Peyer's patch (tissue), 4 donors: ENCODE results near the gene B3GAT1. TPM values are rescaled to one million over a fixed set of nuclear protein-coding genes. Genes with fewer than 3 reads are reported as not detected.

Source experiments
- DNase-seq, 3 donors: peaks; one replicate each; pipeline ENCODE4 v3.0.0-alpha.2; 2017 to 2019
- H3K27ac ChIP-seq, 4 donors: fragments of 200-600 bp; sonication (generic); one replicate each; pipeline ENCODE4 v1.5.1; 2016 to 2019
- H3K27me3 ChIP-seq, 2 donors: fragments of 200-600 bp; sonication (generic); one replicate each; pipeline ENCODE4 v1.5.1; 2019
- H3K36me3 ChIP-seq, 3 donors: fragments of 200-600 bp; sonication (generic); one replicate each; pipeline ENCODE4 v1.5.1; 2016 to 2019
- H3K4me1 ChIP-seq, 4 donors: fragments of 200-600 bp; sonication (generic); one replicate each; pipeline ENCODE4 v1.5.1; 2016 to 2019
- H3K4me3 ChIP-seq, 4 donors: fragments of 200-600 bp; sonication (generic); 1 replicate in 3 of 4; 2 replicates in 1 of 4; pipeline ENCODE4 v1.5.1; 2016 to 2019; ENCODE audit warnings: mild to moderate bottlenecking in 1 of 4
- H3K9me3 ChIP-seq, 4 donors: fragments of 200-600 bp; sonication (generic); one replicate each; pipeline ENCODE4 v1.5.1; 2016 to 2019; ENCODE audit warnings: mild to moderate bottlenecking in 1 of 4
- CTCF ChIP-seq, 6 experiments: fragments of 450-650 bp in 4 of 6; fragments of 200-600 bp in 2 of 6; sonication (generic) in 1 of 6; IDR thresholded peaks; one replicate each; pipeline ENCODE4 v1.5.1; 2017 to 2019; ENCODE audit warnings: antibody characterized with exemption in 6 of 6, mild to moderate bottlenecking in 3 of 6, moderate library complexity in 1 of 6
- POLR2A ChIP-seq, 2 donors: fragments of 450-650 bp; IDR thresholded peaks; one replicate each; pipeline ENCODE4 v1.5.1; 2017; ENCODE audit warnings: antibody characterized with exemption in 2 of 2, mild to moderate bottlenecking in 2 of 2, moderate library complexity in 2 of 2
- total RNA-seq, 4 donors: library from RNA; depleted of rRNA; stranded (reverse); fragments of >200 nt; gene quantifications; one replicate each; pipeline ENCODE4 v1.1.0, GENCODE V29; 2016

B3GAT1 gene
- total RNA-seq, 4 donors from 2014 or later = 0.35 to 3.3 (median 0.54) TPM; not detected in 1

- TF ChIP-seq POLR2A (IDR thresholded peaks at IDR 0.05) (no peak), CTCF (IDR thresholded peaks at IDR 0.05) (no peak)
- DNase-seq = no peak
- no peak overlapping the region for H3K27ac ChIP-seq
Observed at GRCh38 chr11:134341805-134342571, 70.1 kb downstream of the B3GAT1 start.

DNA sequence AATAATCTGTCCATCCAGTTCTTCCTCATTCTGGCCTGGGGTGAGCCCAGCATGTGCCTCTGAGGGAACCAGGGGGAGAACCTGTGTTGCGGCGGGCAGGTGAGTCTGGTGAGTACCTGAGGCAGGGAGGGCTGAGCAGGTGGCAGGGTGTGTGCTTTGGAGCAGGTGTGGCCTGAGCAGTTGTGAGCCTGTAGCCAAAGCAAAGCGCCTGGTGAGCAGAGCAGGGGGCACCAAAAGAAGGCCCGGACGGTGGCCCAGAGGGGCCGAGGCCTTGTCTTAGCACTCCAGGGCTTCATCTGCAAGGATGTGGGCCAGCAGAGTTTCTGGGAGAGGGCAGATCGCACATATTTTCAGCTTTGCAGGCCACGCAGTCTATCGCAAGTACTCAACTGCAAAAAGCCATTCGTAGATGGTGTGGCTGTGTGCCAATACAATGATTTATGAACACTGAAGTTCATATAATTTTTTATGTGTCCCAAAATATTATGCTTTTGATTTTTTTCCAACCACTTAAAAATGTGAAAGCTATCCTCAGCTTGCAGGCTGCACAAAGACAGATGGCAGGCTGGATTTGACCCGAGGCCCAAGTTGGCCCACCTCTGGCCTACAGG is 71.6 kb downstream of the B3GAT1 start:
- no peak overlapping the region for H3K4me3 ChIP-seq
- H3K9me3 ChIP-seq = no peaks in the 10 kb centered on the region
- TF ChIP-seq POLR2A (IDR thresholded peaks at IDR 0.05) = no peak
- TF ChIP-seq CTCF (IDR thresholded peaks at IDR 0.05) = no peak
- H3K4me1 ChIP-seq = peaks cover 0 to 6% (median 0%) of the 10 kb centered on the region in 4 donors
- H3K36me3 ChIP-seq = no peaks in the 10 kb centered on the region
- peak overlapping the region in 2 of 4 donors; percentile 15 to 44 for H3K27ac ChIP-seq
- H3K27me3 ChIP-seq = no peaks in the 10 kb centered on the region
- no peak for DNase-seq

More at GRCh38 chr11:134341805-134342571, 70.1 kb downstream of the B3GAT1 start:
- Histone ChIP-seq H3K4me3 (no peak overlapping the region), H3K4me1 (peaks cover 0 to 6% (median 0%) of the 10 kb centered on the region in 4 donors), H3K36me3 (no peaks in the 10 kb centered on the region), H3K9me3 (no peaks in the 10 kb centered on the region), H3K27me3 (no peaks in the 10 kb centered on the region)

GRCh38 chr11:134339756-134340155 is 72.3 kb downstream of the B3GAT1 start:
- peaks cover 0 to 6% (median 0%) of the 10 kb centered on the region in 4 donors for H3K4me1 ChIP-seq
- H3K4me3 ChIP-seq = no peak overlapping the region
- peak overlapping the region in 2 of 4 donors; percentile 15 to 44 for H3K27ac ChIP-seq
- no peaks in the 10 kb centered on the region for H3K36me3 ChIP-seq
- DNase-seq = peak in 1 of 3 donors; percentile 82
- no peaks in the 10 kb centered on the region for H3K9me3 ChIP-seq
- TF ChIP-seq CTCF (IDR thresholded peaks at IDR 0.05) = no peak
- TF ChIP-seq POLR2A (IDR thresholded peaks at IDR 0.05) = no peak
- no peaks in the 10 kb centered on the region for H3K27me3 ChIP-seq

DNA sequence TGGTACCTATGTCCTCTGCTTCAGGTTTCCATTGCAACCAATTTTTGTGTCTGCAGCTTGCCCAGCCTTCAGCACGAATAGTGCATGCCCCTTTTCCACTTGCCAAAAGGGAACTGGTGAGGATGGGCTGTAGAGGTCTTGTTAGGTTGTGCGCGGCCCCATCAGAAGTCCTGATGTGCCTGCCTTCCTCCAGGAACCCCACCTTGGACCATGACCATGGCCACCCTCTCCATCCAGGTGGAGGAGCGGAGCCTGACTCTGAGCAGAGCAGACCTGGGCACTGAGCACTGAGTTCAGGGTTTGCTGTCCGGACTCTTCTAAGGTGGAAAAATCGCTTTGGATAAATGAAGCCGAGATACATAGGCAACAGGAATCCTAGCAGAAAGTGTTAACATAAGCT is 73.4 kb downstream of the B3GAT1 start:
- H3K27me3 ChIP-seq = no peaks in the 10 kb centered on the region
- H3K36me3 ChIP-seq = no peaks in the 10 kb centered on the region
- DNase-seq = no peak
- H3K4me3 ChIP-seq = no peak overlapping the region
- peaks cover 0 to 6% (median 0%) of the 10 kb centered on the region in 4 donors for H3K4me1 ChIP-seq
- TF ChIP-seq CTCF (IDR thresholded peaks at IDR 0.05) (no peak), POLR2A (IDR thresholded peaks at IDR 0.05) (no peak)
- no peaks in the 10 kb centered on the region for H3K9me3 ChIP-seq
- H3K27ac ChIP-seq = no peak overlapping the region

DNA sequence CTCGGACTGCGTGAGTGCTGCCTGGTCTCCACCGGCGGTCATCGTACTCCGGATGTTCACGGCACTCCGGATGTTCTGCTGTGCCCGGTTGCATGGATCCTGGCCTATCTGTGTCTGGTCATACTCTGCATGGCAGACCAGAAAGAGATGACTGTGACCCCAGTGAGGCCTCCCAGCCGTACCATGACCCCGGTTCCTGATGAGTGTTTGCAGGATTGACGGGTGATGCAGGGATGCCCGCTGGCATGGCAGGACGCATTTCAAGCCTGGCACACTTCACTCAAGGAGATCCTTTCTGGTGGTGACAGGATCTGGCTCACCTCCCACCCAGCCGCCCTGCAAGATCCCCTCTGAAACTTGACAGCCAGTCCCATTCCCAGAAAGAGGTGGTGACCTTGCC is 74.0 kb downstream of the B3GAT1 start:
- no peaks in the 10 kb centered on the region for H3K36me3 ChIP-seq
- TF ChIP-seq CTCF (IDR thresholded peaks at IDR 0.05) (no peak), POLR2A (IDR thresholded peaks at IDR 0.05) (no peak)
- peaks cover 0 to 6% (median 0%) of the 10 kb centered on the region in 4 donors for H3K4me1 ChIP-seq
- H3K9me3 ChIP-seq = no peaks in the 10 kb centered on the region
- no peak overlapping the region for H3K27ac ChIP-seq
- DNase-seq = no peak
- H3K4me3 ChIP-seq = no peak overlapping the region
- H3K27me3 ChIP-seq = no peaks in the 10 kb centered on the region
